Smooth muscle cell (in vitro differentiated cells): ENCODE measurements around the gene CMSS1. TPM values are rescaled to one million over a fixed set of nuclear protein-coding genes. Genes with fewer than 3 reads are reported as not detected.

ENCODE experiments used
- DNase-seq: peaks from one replicate; lab custom pipeline; 2025; ENCODE audit not compliant: unreplicated experiment; lab: John Stamatoyannopoulos, UW
- H2AFZ ChIP-seq: fragments of 200-600 bp; sonication (generic); 2 replicates; pipeline ENCODE4 v1.6.0; 2016; ENCODE audit warnings: antibody characterized with exemption, low read depth, mild to moderate bottlenecking
- H3F3A ChIP-seq: fragments of 200-600 bp; sonication (generic); 2 replicates; pipeline ENCODE4 v1.6.0; 2017; ENCODE audit warnings: antibody characterized with exemption, low read depth
- H3K27ac ChIP-seq: fragments of 200-600 bp; sonication (generic); 2 replicates; pipeline ENCODE4 v1.5.1; 2016; ENCODE audit warnings: low read depth, mild to moderate bottlenecking
- H3K27me3 ChIP-seq: fragments of 200-600 bp; sonication (generic); 2 replicates; pipeline ENCODE4 v1.6.1; 2016; ENCODE audit warnings: low read depth, mild to moderate bottlenecking
- H3K36me3 ChIP-seq: fragments of 200-600 bp; sonication (generic); 2 replicates; pipeline ENCODE4 v1.5.1; 2016; ENCODE audit warnings: low read depth
- H3K4me1 ChIP-seq: fragments of 200-600 bp; sonication (generic); 2 replicates; pipeline ENCODE4 v1.5.1; 2016; ENCODE audit warnings: low read depth
- H3K4me2 ChIP-seq: fragments of 200-600 bp; sonication (generic); 2 replicates; pipeline ENCODE4 v1.6.0; 2016; ENCODE audit warnings: mild to moderate bottlenecking
- H3K4me3 ChIP-seq: fragments of 200-600 bp; sonication (generic); 2 replicates; pipeline ENCODE4 v1.5.1; 2016; ENCODE audit warnings: mild to moderate bottlenecking
- H3K79me2 ChIP-seq: fragments of 200-600 bp; sonication (generic); 2 replicates; pipeline ENCODE4 v1.6.0; 2016; ENCODE audit warnings: low read depth, mild to moderate bottlenecking
- H3K9ac ChIP-seq: fragments of 200-600 bp; sonication (generic); 2 replicates; pipeline ENCODE4 v1.6.0; 2016; ENCODE audit warnings: low read depth
- H3K9me3 ChIP-seq: fragments of 200-600 bp; sonication (generic); replicated peaks from 2 replicates; pipeline ENCODE4 v1.5.1; 2016; ENCODE audit warnings: low read depth
- H4K20me1 ChIP-seq: fragments of 200-600 bp; sonication (generic); 2 replicates; pipeline ENCODE4 v1.6.0; 2016; ENCODE audit warnings: low read depth
- WGBS: methylation state at CpG from one replicate; pipeline ENCODE4 v1.1.7; 2016; ENCODE audit warnings: low lambda C conversion rate; 5-methylcytosine and 5-hydroxymethylcytosine counted together
- polyA plus RNA-seq: library from polyadenylated mRNA; unstranded; fragments of >200 nt; fragmentation: Nextera tagmentation; extraction: Ambion mirVana; gene quantifications from 2 replicates; pipeline ENCODE4 v1.2.1, GENCODE V29; 2016
- total RNA-seq: library from RNA; depleted of rRNA; stranded (reverse); fragments of >200 nt; gene quantifications from 2 replicates; pipeline ENCODE4 v1.2.3, GENCODE V29; 2014
- TF ChIP-seq, protein P1 (sequence below): fragments of 200-600 bp; sonication (generic); IDR thresholded peaks from 2 replicates; pipeline ENCODE4 v1.5.1; 2017; ENCODE audit warnings: borderline replicate concordance, mild to moderate bottlenecking, antibody characterized with exemption; ENCODE audit not compliant: insufficient read depth, poor library complexity, severe bottlenecking

Gene CMSS1
- total and polyA plus RNA-seq, 2 experiments from 2014 or later: 19.2 to 24.1 TPM

DNA sequence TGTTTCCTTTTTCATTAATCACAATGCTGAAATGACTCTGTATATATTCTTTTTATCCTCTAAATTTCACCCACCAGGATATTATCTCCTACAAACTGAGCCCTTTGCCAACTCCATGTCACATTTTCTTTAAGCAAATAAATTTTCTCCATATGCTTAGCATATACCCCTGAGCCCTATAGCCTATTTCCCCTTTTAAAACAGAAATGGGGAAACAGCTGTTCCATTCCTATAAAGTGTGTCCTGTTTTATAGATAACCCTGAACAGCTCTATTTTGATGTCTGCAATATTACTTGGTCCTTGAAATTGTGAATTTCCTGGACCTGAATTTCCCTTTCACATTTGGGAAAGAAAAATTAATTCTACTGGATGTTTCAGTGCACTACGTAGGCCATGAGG lies 312.3 kb downstream of the CMSS1 start:
- Histone ChIP-seq H3K9ac (no peak overlapping the region), H3K9me3 (no peaks in the 10 kb centered on the region), H4K20me1 (no peaks in the 10 kb centered on the region), H3K27me3 (no peaks in the 10 kb centered on the region), H3K4me3 (no peak overlapping the region), H2AFZ (no peak overlapping the region), H3K79me2 (no peaks in the 10 kb centered on the region), H3F3A (peaks cover 3% of the 10 kb centered on the region), H3K36me3 (no peaks in the 10 kb centered on the region), H3K27ac (no peak overlapping the region), H3K4me2 (no peak overlapping the region), H3K4me1 (no peaks in the 10 kb centered on the region)
- TF ChIP-seq, protein P1, sequence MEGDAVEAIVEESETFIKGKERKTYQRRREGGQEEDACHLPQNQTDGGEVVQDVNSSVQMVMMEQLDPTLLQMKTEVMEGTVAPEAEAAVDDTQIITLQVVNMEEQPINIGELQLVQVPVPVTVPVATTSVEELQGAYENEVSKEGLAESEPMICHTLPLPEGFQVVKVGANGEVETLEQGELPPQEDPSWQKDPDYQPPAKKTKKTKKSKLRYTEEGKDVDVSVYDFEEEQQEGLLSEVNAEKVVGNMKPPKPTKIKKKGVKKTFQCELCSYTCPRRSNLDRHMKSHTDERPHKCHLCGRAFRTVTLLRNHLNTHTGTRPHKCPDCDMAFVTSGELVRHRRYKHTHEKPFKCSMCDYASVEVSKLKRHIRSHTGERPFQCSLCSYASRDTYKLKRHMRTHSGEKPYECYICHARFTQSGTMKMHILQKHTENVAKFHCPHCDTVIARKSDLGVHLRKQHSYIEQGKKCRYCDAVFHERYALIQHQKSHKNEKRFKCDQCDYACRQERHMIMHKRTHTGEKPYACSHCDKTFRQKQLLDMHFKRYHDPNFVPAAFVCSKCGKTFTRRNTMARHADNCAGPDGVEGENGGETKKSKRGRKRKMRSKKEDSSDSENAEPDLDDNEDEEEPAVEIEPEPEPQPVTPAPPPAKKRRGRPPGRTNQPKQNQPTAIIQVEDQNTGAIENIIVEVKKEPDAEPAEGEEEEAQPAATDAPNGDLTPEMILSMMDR: no peak
- WGBS: 90% methylated on average over 1 of the region's 1 CpG
- no peak for DNase-seq

DNA sequence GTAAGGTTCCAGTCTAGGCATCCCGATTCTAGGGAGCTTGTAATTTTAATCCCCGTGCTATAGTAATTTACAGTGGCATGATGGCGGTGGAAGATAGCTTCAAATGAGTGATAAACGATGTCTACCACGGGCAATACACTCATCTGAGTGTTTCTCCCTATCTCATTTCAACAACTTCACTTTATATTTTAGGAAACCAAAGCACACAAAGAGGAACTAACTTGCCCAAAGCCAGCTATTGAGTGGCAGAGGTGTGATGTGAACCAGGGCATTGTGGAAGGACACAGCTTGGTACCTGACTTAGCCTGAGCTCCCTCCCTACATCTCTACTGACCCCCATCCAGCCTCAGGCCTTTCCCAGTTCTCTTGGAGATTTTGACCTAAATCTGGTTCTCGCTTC lies 313.6 kb downstream of the CMSS1 start:
- H3K4me2 ChIP-seq: no peak overlapping the region

DNA sequence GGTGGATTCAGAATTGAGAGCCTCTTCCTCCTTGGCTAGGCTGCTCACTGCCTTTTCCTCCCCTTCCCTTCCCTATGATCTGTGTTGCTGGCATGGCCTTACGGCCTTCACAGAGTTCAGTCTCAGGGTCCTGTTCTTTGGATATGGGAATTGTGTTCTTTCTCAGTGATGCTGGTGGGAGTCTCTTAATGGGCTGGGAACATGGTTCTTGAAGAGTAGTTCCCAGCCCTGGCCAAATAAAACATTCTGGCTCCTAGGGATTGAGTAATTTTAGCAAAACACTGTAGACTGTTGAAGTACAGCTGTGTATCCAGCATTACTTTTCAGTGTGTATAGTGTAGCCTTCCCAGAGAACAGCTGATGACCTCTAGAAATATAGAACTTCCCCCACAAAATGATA lies 319.3 kb downstream of the CMSS1 start:
- 92% methylated on average over 1 of the region's 1 CpG for WGBS
- H3K4me2 ChIP-seq: no peak overlapping the region
- TF ChIP-seq, protein P1: no peak
- H3K4me1 ChIP-seq: no peaks in the 10 kb centered on the region
- H2AFZ ChIP-seq: no peak overlapping the region
- no peaks in the 10 kb centered on the region for H3K36me3 ChIP-seq
- no peaks in the 10 kb centered on the region for H3K79me2 ChIP-seq
- H4K20me1 ChIP-seq: no peaks in the 10 kb centered on the region
- no peak overlapping the region for H3K9ac ChIP-seq
- no peak overlapping the region for H3K4me3 ChIP-seq
- no peaks in the 10 kb centered on the region for H3K9me3 ChIP-seq
- DNase-seq: no peak
- H3K27me3 ChIP-seq: no peaks in the 10 kb centered on the region
- no peaks in the 10 kb centered on the region for H3F3A ChIP-seq
- no peak overlapping the region for H3K27ac ChIP-seq

More for the DNA sequence above, 313.6 kb downstream of the CMSS1 start:
- H3K9me3 ChIP-seq: no peaks in the 10 kb centered on the region
- H3K36me3 ChIP-seq: no peaks in the 10 kb centered on the region
- no peaks in the 10 kb centered on the region for H4K20me1 ChIP-seq
- no peaks in the 10 kb centered on the region for H3K4me1 ChIP-seq
- WGBS: 71% methylated on average over 6 of the region's 6 CpGs
- no peak overlapping the region for H3K27ac ChIP-seq
- no peaks in the 10 kb centered on the region for H3F3A ChIP-seq
- no peaks in the 10 kb centered on the region for H3K79me2 ChIP-seq
- no peak overlapping the region for H2AFZ ChIP-seq
- H3K4me3 ChIP-seq: no peak overlapping the region
- DNase-seq: no peak
- H3K9ac ChIP-seq: no peak overlapping the region
- TF ChIP-seq, protein P1: no peak
- no peaks in the 10 kb centered on the region for H3K27me3 ChIP-seq

DNA sequence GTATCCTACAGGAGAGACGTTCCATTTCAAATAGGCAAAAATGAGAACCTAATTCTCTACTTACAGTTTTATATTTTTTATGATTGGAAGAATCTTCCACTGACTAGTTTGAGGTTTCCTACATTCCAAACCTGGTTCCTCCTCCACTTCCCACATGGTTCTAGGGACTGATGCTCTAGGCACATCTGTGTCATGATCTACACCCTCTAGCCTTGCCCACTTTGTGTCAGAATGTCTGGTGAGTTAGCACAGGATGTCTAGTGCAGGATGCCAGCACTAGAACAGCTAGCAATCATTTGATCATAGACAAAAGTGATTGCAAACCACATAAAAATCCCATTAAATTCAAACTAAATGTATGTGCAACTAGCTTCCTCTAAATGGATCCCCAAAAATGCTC lies 323.3 kb downstream of the CMSS1 start:
- Histone ChIP-seq H3K4me3 (no peak overlapping the region), H3K9me3 (no peaks in the 10 kb centered on the region), H3K27ac (no peak overlapping the region), H4K20me1 (no peaks in the 10 kb centered on the region), H2AFZ (no peak overlapping the region), H3K36me3 (no peaks in the 10 kb centered on the region), H3K9ac (no peak overlapping the region), H3K79me2 (no peaks in the 10 kb centered on the region), H3F3A (no peaks in the 10 kb centered on the region), H3K4me1 (no peaks in the 10 kb centered on the region), H3K4me2 (no peak overlapping the region), H3K27me3 (no peaks in the 10 kb centered on the region)
- 100% methylated on average over 1 of the region's 1 CpG for WGBS
- no peak for DNase-seq
- TF ChIP-seq, protein P1: no peak
